PC-9 (cell line): Measurements from ENCODE around the gene MAPK1.

Source experiments
- EZH2 ChIP-seq: fragments of 200-600 bp; sonication (generic); IDR thresholded peaks from 2 replicates; pipeline ENCODE4 v1.8.0; 2017; ENCODE audit warnings: antibody characterized with exemption, low read depth
- TF ChIP-seq, protein P1 (sequence below): fragments of 200-600 bp; sonication (generic); conservative IDR thresholded peaks from 2 replicates; pipeline ENCODE4 v1.6.1; 2017; ENCODE audit warnings: mixed run types, antibody characterized with exemption, mild to moderate bottlenecking, moderate library complexity

DNA sequence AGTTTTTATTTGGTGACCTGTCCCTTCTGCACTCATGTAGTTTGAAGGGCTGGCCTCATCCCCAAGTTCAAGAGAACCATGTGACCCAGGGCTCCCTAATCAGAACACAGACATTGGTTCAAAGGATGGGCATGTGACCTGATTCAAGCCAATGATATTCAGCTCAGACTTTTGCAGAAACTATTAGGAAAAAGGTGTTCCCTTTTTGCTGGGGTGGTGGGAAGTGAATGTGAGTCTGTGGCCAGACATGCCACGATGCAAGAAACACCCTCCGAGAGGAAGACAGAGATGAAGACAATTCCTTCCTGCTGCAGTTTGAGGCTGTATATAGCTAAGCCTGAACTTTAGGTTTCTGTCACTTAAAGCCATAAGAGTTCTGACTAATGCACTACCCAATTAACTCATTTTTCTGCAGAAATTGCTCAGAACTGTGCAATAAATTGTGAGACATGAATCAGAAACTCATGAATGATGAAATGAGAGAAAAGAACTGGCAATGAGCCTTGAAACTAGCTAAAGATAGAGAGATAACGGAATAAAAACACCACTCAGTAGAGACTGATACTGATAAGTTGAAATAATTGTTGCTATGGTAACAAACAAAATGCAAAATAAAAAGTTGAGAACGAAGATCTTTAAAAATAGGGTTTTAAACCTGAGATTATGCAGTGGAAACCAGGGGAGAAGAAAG is 9.2 kb upstream of the MAPK1 start:
- TF ChIP-seq, protein P1, sequence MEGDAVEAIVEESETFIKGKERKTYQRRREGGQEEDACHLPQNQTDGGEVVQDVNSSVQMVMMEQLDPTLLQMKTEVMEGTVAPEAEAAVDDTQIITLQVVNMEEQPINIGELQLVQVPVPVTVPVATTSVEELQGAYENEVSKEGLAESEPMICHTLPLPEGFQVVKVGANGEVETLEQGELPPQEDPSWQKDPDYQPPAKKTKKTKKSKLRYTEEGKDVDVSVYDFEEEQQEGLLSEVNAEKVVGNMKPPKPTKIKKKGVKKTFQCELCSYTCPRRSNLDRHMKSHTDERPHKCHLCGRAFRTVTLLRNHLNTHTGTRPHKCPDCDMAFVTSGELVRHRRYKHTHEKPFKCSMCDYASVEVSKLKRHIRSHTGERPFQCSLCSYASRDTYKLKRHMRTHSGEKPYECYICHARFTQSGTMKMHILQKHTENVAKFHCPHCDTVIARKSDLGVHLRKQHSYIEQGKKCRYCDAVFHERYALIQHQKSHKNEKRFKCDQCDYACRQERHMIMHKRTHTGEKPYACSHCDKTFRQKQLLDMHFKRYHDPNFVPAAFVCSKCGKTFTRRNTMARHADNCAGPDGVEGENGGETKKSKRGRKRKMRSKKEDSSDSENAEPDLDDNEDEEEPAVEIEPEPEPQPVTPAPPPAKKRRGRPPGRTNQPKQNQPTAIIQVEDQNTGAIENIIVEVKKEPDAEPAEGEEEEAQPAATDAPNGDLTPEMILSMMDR: no peak
- TF ChIP-seq EZH2: no peak
